Measurements from ENCODE around the gene KNDC1. TPM values are rescaled to one million over a fixed set of nuclear protein-coding genes. Genes with fewer than 3 reads are reported as not detected.
A peak's percentile ranks its signal among the peaks of the same experiment; 100 is the strongest.

The KNDC1 gene
- total RNA-seq, 2 donors from 2014 or later, result 0.29 to 0.32 TPM

DNA sequence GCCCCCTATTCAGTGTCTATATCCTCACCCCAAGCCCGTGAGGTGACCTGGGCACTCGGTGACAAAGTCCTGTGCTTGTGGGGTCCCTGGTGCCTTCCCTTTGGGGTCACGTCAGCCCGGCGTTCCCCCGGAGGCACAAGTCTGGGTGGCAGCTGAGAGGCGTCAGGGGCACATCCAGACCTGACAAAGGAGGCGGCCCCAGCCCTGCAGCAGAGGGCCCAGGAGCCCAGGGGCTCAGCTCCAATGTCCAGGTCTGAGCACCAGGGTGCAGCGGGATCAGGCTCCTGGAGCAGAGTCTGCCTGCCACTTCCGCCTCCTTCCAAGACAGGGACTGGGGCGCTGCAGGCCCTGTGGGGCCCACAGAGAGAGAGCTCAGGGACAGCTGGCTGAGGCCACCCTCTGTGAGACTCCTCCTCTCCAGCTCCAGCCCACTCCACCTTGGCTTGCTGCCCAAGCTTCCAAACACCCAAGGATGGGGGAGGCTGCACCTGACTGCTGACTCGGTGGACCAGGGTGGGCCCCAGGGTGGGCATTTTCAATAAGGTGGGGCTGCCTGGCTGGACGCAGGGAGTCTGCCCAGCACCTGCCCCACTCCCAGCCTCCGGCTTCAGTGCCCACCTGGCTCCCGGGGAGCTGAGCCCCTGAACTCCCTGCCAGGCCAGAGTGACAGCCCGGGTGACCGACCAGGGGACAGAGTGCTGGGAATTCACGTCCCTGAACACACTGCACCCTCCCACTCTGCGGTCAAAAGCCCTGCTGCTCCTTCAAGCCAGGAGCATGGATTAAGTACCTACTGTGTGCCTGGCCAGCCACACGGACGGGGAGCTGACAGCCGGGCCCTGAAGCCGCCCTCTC is 1.0 kb upstream of the KNDC1 start:
- Histone ChIP-seq H3K27me3 (peaks cover 17% of the 10 kb centered on the region), H3K36me3 (no peaks in the 10 kb centered on the region), H3K27ac (no peak overlapping the region), H3K4me3 (no peak overlapping the region), H3K9me3 (no peaks in the 10 kb centered on the region), H3K4me1 (no peaks in the 10 kb centered on the region), H3K9ac (ENCODE audit: low read depth in 2 of 2, low read length in 2 of 2) (no peak overlapping the region)
- DNase-seq, result no peak
- TF ChIP-seq, protein P1, sequence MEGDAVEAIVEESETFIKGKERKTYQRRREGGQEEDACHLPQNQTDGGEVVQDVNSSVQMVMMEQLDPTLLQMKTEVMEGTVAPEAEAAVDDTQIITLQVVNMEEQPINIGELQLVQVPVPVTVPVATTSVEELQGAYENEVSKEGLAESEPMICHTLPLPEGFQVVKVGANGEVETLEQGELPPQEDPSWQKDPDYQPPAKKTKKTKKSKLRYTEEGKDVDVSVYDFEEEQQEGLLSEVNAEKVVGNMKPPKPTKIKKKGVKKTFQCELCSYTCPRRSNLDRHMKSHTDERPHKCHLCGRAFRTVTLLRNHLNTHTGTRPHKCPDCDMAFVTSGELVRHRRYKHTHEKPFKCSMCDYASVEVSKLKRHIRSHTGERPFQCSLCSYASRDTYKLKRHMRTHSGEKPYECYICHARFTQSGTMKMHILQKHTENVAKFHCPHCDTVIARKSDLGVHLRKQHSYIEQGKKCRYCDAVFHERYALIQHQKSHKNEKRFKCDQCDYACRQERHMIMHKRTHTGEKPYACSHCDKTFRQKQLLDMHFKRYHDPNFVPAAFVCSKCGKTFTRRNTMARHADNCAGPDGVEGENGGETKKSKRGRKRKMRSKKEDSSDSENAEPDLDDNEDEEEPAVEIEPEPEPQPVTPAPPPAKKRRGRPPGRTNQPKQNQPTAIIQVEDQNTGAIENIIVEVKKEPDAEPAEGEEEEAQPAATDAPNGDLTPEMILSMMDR (IDR thresholded peaks at IDR 0.05), result no peak
- intact Hi-C loops (cut with DNase I), result no loop called here

DNA sequence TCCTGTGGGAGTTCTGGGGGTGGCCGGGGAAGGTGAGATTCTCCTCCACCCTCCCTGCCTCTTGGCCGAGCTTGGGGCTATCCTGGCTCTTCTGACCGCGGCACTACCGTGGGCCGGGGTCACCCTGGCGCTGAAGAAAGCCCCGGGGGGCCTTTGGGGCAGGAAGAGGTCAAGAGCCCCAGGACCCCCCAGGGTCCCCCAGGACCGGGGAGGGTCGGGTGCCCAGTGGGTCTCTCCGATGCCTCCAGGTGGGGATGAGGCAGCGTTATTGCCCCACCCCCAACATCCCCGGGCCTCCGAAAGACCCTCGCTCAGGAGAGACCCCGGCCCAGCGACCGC is 439 bp upstream of the KNDC1 start:
- DNase-seq, result no peak

DNA sequence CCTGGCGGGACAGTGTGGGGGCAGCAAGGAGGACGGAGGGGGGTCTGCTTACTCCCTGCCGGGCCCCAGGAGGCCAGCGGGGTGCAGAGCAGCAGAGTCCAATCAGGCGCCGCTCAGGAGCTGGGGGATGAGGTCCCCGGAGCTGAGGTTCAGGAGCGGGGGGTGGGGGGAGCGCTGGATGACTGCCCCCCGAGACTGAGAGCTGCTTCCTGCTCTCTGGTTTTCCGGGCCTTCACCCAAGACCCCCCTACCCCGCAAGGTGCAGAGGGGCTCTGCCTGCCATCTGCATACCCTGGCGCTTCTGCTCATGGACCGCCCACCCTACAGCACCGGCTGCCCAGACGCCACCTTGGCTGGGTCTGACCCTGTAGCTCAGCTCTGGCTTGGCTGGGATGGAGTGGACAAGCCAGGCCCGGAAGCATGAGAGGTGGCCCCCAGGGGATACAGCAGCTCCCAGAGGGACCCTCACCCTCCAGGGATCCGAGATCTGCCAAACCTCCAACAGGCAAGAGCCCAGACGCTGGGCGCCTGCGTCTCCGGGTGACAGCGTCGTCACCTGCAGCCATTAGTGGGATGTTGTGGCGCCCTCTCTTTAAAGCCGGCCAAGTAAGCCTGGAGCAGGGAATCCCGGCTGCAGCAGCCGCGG is 930 bp downstream of the KNDC1 start:
- H3K27ac ChIP-seq, result no peak overlapping the region
- no peak for DNase-seq
- peaks cover 17% of the 10 kb centered on the region for H3K27me3 ChIP-seq
- TF ChIP-seq, protein P1 (IDR thresholded peaks at IDR 0.05), result no peak
- no peaks in the 10 kb centered on the region for H3K4me1 ChIP-seq
- H3K36me3 ChIP-seq, result no peaks in the 10 kb centered on the region
- no peak overlapping the region for H3K9ac ChIP-seq (ENCODE audit: low read depth in 2 of 2, low read length in 2 of 2)
- intact Hi-C loops (cut with DNase I), result no loop called here
- H3K9me3 ChIP-seq, result no peaks in the 10 kb centered on the region
- peak overlapping the region; percentile 19 for H3K4me3 ChIP-seq

More for the DNA sequence above, 439 bp upstream of the KNDC1 start:
- H3K36me3 ChIP-seq, result no peaks in the 10 kb centered on the region
- peaks cover 17% of the 10 kb centered on the region for H3K27me3 ChIP-seq
- intact Hi-C loops (cut with DNase I), result no loop called here
- H3K4me1 ChIP-seq, result no peaks in the 10 kb centered on the region
- H3K27ac ChIP-seq, result no peak overlapping the region
- TF ChIP-seq, protein P1 (IDR thresholded peaks at IDR 0.05), result no peak
- no peaks in the 10 kb centered on the region for H3K9me3 ChIP-seq
- no peak overlapping the region for H3K4me3 ChIP-seq
- no peak overlapping the region for H3K9ac ChIP-seq (ENCODE audit: low read depth in 2 of 2, low read length in 2 of 2)

DNA sequence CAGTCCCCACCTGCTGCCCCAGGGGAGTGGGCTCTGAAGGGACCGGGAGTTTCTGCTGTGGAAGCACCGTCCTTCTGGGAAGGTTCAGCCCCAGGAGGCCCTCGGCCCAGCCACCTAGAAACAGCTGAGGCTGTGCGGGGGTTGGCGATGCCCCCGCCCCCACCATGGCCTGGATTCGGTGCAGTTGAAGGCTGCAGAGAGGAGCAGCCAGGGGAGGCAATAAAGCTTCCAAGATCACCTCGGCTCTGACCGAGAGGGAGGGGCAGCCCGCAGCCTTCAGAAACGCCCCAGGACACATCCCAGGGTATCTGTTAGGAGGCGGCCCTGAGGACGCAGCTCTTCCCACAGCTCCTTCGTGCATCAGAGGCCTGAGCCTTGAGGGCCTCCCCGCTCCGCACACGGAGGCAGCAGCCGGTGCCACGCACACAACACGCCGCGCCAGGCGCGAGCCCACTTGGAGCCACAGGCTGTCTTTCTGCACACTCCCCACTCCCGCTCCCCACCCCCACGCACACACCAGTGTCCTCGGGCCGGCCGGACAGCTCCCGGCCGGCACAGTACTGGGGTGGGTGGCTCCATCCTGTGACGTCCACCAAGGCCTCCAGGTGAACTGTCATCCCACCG is 1.6 kb downstream of the KNDC1 start:
- Histone ChIP-seq H3K27ac (no peak overlapping the region), H3K4me1 (no peaks in the 10 kb centered on the region), H3K4me3 (no peak overlapping the region), H3K36me3 (no peaks in the 10 kb centered on the region), H3K9ac (ENCODE audit: low read depth in 2 of 2, low read length in 2 of 2) (no peak overlapping the region), H3K9me3 (no peaks in the 10 kb centered on the region), H3K27me3 (peaks cover 17% of the 10 kb centered on the region)
- intact Hi-C loops (cut with DNase I), result no loop called here
- DNase-seq, result no peak
- TF ChIP-seq, protein P1 (IDR thresholded peaks at IDR 0.05), result no peak

DNA sequence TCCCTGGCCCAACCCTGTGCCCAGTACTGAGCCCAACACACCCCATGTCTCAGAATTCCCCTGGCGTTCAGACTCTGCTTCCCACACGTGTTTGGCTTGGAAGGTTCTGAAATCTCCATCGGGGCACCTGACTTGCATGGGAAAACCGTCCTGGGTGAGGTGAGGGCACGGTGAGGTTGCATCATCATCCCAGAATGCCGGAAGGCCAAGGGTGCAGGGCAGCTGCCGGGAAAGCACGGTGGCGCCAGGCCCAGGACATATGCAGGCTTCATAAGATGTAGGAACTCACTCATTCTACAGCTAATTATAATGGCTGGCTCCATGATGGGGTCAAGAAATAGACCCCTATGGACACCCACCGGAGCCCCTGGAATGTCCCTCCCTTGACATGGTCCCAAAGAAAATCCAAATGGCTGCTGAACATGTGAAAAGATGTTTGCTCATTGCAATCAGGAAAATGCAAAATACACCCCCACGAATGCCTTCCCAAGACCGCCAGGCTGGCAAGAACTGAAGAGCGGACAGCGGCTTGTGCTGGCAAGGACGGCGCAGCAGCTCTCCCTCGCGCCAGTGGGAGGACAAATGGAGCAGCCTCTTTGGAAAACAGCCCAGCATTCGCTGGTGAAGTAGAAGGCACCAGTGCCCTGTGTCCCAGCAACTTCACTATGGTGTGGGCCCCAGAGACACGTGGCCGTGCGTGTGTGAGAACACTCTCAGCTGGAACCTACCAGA is 2.3 kb downstream of the KNDC1 start:
- H3K4me1 ChIP-seq, result no peaks in the 10 kb centered on the region
- intact Hi-C loops (cut with DNase I), result no loop called here
- no peak overlapping the region for H3K9ac ChIP-seq (ENCODE audit: low read depth in 2 of 2, low read length in 2 of 2)
- no peaks in the 10 kb centered on the region for H3K9me3 ChIP-seq
- H3K27ac ChIP-seq, result no peak overlapping the region
- TF ChIP-seq, protein P1 (IDR thresholded peaks at IDR 0.05), result no peak
- H3K36me3 ChIP-seq, result no peaks in the 10 kb centered on the region
- H3K4me3 ChIP-seq, result no peak overlapping the region
- peaks cover 17% of the 10 kb centered on the region for H3K27me3 ChIP-seq
- DNase-seq, result no peak

Data from colonic mucosa (tissue), 4 donors.